OCI-LY7 (cell line): ENCODE results near the gene UBR2. TPM values are rescaled to one million over a fixed set of nuclear protein-coding genes. Genes with fewer than 3 reads are reported as not detected.
A peak's percentile ranks its signal among the peaks of the same experiment; 100 is the strongest.

Source experiments
- BruUV-seq: library from RNA; stranded (reverse); fragments of 400-500 nt; replicated peaks from 2 replicates; lab custom pipeline; 2021; lab: Mats Ljungman, UMichigan
- CTCF ChIA-PET: fragments of 300-600 bp; sonication (Branson Sonifier 250); formaldehyde crosslinking; loops from one replicate; lab custom pipeline; 2022; ENCODE audit warnings: antibody characterized with exemption; ENCODE audit not compliant: unreplicated experiment; lab: Charles Lee
- POLR2A ChIA-PET: fragments of 300-600 bp; sonication (Branson Sonifier 250); formaldehyde crosslinking; loops from one replicate; lab custom pipeline; 2022; ENCODE audit warnings: antibody characterized with exemption; lab: Charles Lee
- DNase-seq: peaks from one replicate; pipeline ENCODE4 v3.0.0-alpha.2; 2015; ENCODE audit warnings: low spot score
- H2AFZ ChIP-seq: fragments of 200-600 bp; sonication (generic), shearing (Covaris generic); 2 replicates; pipeline ENCODE4 v1.6.1; 2014; ENCODE audit warnings: mild to moderate bottlenecking, antibody characterized with exemption, low read length, moderate library complexity
- H3K27ac ChIP-seq: fragments of 200-600 bp; sonication (generic); 2 replicates; pipeline ENCODE4 v1.5.1; 2014; ENCODE audit warnings: mixed run types, low read depth, mild to moderate bottlenecking, moderate library complexity, low read length, inconsistent platforms; ENCODE audit not compliant: poor library complexity, severe bottlenecking
- H3K36me3 ChIP-seq: fragments of 200-600 bp; sonication (generic); 2 replicates; pipeline ENCODE4 v1.6.1; 2014; ENCODE audit warnings: mild to moderate bottlenecking, antibody characterized with exemption, low read length, moderate library complexity, mixed read lengths; ENCODE audit not compliant: insufficient read depth
- H3K4me1 ChIP-seq: fragments of 200-600 bp; sonication (generic); 2 replicates; pipeline ENCODE4 v1.5.1; 2014; ENCODE audit warnings: mild to moderate bottlenecking, low read length; ENCODE audit not compliant: insufficient read depth, poor library complexity, severe bottlenecking
- H3K4me2 ChIP-seq: fragments of 200-600 bp; sonication (generic); 2 replicates; pipeline ENCODE4 v1.6.1; 2014; ENCODE audit warnings: mild to moderate bottlenecking, low read length
- H3K4me3 ChIP-seq: fragments of 200-600 bp; sonication (generic); 2 replicates; pipeline ENCODE4 v1.5.1; 2014; ENCODE audit warnings: mild to moderate bottlenecking, low read depth, low read length; ENCODE audit not compliant: poor library complexity, severe bottlenecking
- H3K79me2 ChIP-seq: fragments of 200-600 bp; sonication (generic); 2 replicates; pipeline ENCODE4 v1.6.1; 2016; ENCODE audit warnings: low read depth, mild to moderate bottlenecking, low read length, moderate library complexity, mixed read lengths; ENCODE audit not compliant: insufficient read depth
- H3K9me2 ChIP-seq: fragments of 200-600 bp; sonication (generic); 2 replicates; pipeline ENCODE4 v1.6.1; 2016; ENCODE audit warnings: mild to moderate bottlenecking, low read length, mixed read lengths; ENCODE audit not compliant: insufficient read depth
- H3K9me3 ChIP-seq: fragments of 200-600 bp; sonication (generic); 2 replicates; pipeline ENCODE4 v1.6.1; 2014; ENCODE audit warnings: mild to moderate bottlenecking, mixed run types, low read length, mixed read lengths
- H4K20me1 ChIP-seq: fragments of 200-600 bp; sonication (generic); 2 replicates; pipeline ENCODE4 v1.6.1; 2014; ENCODE audit warnings: mild to moderate bottlenecking, antibody characterized with exemption, low read length, moderate library complexity, mixed read lengths; ENCODE audit not compliant: insufficient read depth
- CTCF ChIP-seq: fragments of 200-600 bp; sonication (generic); conservative IDR thresholded peaks from 2 replicates; pipeline ENCODE4 v1.5.1; 2014; ENCODE audit warnings: mild to moderate bottlenecking, antibody characterized with exemption, low read length, moderate library complexity, mixed read lengths
- EZH2phosphoT487 ChIP-seq: fragments of 200-600 bp; sonication (generic); IDR thresholded peaks from 2 replicates; pipeline ENCODE4 v1.6.1; 2018; ENCODE audit warnings: low read depth, borderline replicate concordance, mild to moderate bottlenecking, mixed run types, antibody characterized with exemption, low read length, moderate library complexity, mixed read lengths
- intact Hi-C: fragments of 100-400 bp; cut with micrococcal nuclease; formaldehyde crosslinking; loops from one replicate; pipeline ENCODE4 v1.10.0; 2022; ENCODE audit not compliant: unreplicated experiment
- total RNA-seq, 2 experiments: library from RNA; depleted of rRNA in 1 of 2; stranded (reverse); fragments of >200 nt in 1 of 2; shearing (Covaris generic) in 1 of 2; gene quantifications; 2 replicates each; pipeline ENCODE4 v1.2.3, GENCODE V29; 2014 to 2022

UBR2 gene
- total RNA-seq, 2 experiments from 2014 or later, result 17.1 to 26.7 TPM

DNA sequence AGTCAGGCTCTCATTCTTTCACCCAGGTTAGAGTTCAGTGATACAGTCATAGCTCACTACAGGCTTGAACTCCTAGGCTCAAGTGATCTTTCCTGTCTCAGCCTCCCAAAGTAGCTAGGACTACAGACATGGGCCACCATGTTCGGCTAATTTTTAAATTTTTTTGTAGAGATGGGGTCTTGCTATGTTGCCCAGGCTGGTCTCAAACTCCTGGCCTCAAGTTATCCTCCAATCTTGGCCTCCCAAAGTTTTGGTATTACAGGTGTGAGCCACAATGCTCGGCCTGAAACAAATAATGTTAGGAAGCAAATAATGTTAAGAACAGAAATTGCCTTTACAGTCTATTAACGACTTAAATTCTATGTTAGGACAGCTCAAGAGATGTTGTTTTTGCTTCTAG is 1.8 kb upstream of the UBR2 start:
- peaks cover 8% of the 10 kb centered on the region for H3K36me3 ChIP-seq
- no peak overlapping the region for H3K27ac ChIP-seq
- no peak for DNase-seq
- H3K9me3 ChIP-seq, result no peaks in the 10 kb centered on the region
- CTCF ChIA-PET, result no interaction called here
- intact Hi-C loops, result loop anchor here (5.0 to 10.0 kb wide), 3 partner anchors 315 to 613 kb away; partner anchors contain the start of genes RPL7L1 and SRF
- BruUV-seq, result no TSS peak
- H3K79me2 ChIP-seq, result peaks cover 29% of the 10 kb centered on the region
- no peak for TF ChIP-seq EZH2phosphoT487
- no peak for TF ChIP-seq CTCF
- H3K9me2 ChIP-seq, result no peaks in the 10 kb centered on the region
- no peak overlapping the region for H2AFZ ChIP-seq
- peaks cover 17% of the 10 kb centered on the region for H3K4me1 ChIP-seq
- peaks cover 7% of the 10 kb centered on the region; the same call in 1 of the 2 replicates for H4K20me1 ChIP-seq
- POLR2A ChIA-PET, result interaction anchor here (1.3 kb wide), 1 partner anchor 7 kb away, joined by 3 read pairs; no protein-coding TSS in a partner anchor
- no peak overlapping the region for H3K4me2 ChIP-seq
- no peak overlapping the region for H3K4me3 ChIP-seq

- no peak for DNase-seq
- peaks cover 7% of the 10 kb centered on the region; the same call in 1 of the 2 replicates for H4K20me1 ChIP-seq
- no peak overlapping the region for H3K4me3 ChIP-seq
- peak overlapping the region; percentile 88 for H2AFZ ChIP-seq
- no peaks in the 10 kb centered on the region for H3K9me3 ChIP-seq
- H3K27ac ChIP-seq, result no peak overlapping the region
- peaks cover 12% of the 10 kb centered on the region for H3K36me3 ChIP-seq
- no TSS peak for BruUV-seq
- CTCF ChIA-PET, result interaction anchor here (1.6 kb wide), 1 partner anchor 15 kb away, joined by 8 read pairs; no protein-coding TSS in a partner anchor
- peak overlapping the region; percentile 63 for H3K4me2 ChIP-seq
- TF ChIP-seq CTCF (no peak), EZH2phosphoT487 (no peak)
- H3K9me2 ChIP-seq, result no peaks in the 10 kb centered on the region
- intact Hi-C loops, result loop anchor here (5.0 to 10.0 kb wide), 3 partner anchors 314 to 612 kb away; partner anchors contain the start of genes RPL7L1 and SRF
- peaks cover 18% of the 10 kb centered on the region for H3K4me1 ChIP-seq
- H3K79me2 ChIP-seq, result peaks cover 38% of the 10 kb centered on the region
- POLR2A ChIA-PET, result interaction anchor here (0.6 to 1.3 kb wide), 2 partner anchors 15 to 667 kb away, joined by 3 to 5 read pairs; no protein-coding TSS in a partner anchor
Observed at GRCh38 chr6:42562788-42563405, 932 bp upstream of the UBR2 start.

DNA sequence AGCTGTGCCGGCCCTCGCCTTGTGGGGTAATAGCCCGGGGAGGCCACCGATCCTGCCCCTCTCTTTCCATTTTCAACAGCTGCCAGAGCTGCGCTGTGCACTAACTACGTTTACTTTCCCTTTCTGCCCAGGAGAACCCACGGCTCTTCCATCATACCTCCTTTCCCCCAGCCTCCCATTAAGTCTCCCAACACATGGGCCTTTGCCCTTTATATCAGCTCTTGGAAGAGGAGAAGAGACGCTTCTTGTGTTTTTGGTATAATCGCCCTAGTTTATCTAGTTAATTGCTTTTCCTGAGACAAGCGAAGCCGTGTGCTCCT is 637 bp downstream of the UBR2 start:
- peak overlapping the region; percentile 66 for H2AFZ ChIP-seq
- H3K79me2 ChIP-seq, result peaks cover 53% of the 10 kb centered on the region
- H3K4me3 ChIP-seq, result peak overlapping the region; percentile 88
- no peak for DNase-seq
- peaks cover 5% of the 10 kb centered on the region; the same call in 1 of the 2 replicates for H3K9me3 ChIP-seq
- TF ChIP-seq CTCF (no peak), EZH2phosphoT487 (no peak)
- no TSS peak for BruUV-seq
- H3K36me3 ChIP-seq, result peaks cover 22% of the 10 kb centered on the region
- intact Hi-C loops, result loop anchor here (5.0 to 10.0 kb wide), 3 partner anchors 313 to 610 kb away; partner anchors contain the start of genes RPL7L1 and SRF
- ChIA-PET POLR2A (interaction anchor here (0.6 to 1.1 kb wide), 4 partner anchors 8 to 315 kb away, joined by 3 to 5 read pairs (median 3); partner anchors contain the start of gene RPL7L1), CTCF (interaction anchor here (0.8 to 1.6 kb wide), 2 partner anchors 17 to 504 kb away, joined by 3 to 8 read pairs; no protein-coding TSS in a partner anchor)
- peak overlapping the region; percentile 96 for H3K4me2 ChIP-seq
- H3K27ac ChIP-seq, result peak overlapping the region; percentile 54
- peaks cover 26% of the 10 kb centered on the region for H3K4me1 ChIP-seq
- peaks cover 7% of the 10 kb centered on the region; the same call in 1 of the 2 replicates for H4K20me1 ChIP-seq
- H3K9me2 ChIP-seq, result no peaks in the 10 kb centered on the region
